Ammon's horn (tissue), 1 donor: ENCODE measurements around the gene TOGARAM1.
"Not testable (repeated sequence)": the region's sequence is repeated elsewhere in the genome, so short reads cannot be mapped to it uniquely, and the experiment has no call there.

ENCODE experiments used
- DNase-seq: peaks from one replicate; pipeline ENCODE4 v3.0.0-alpha.2; 2016; ENCODE audit warnings: low spot score

The TOGARAM1 gene

GRCh38 chr14:45044638-45045037, 82.6 kb downstream of the TOGARAM1 start:
- no peak for DNase-seq

GRCh38 chr14:45048385-45048784, 86.4 kb downstream of the TOGARAM1 start:
- DNase-seq: no peak

- peak; percentile 12 for DNase-seq
Observed at GRCh38 chr14:45051180-45051579, 89.2 kb downstream of the TOGARAM1 start.

GRCh38 chr14:45051896-45052295, 89.9 kb downstream of the TOGARAM1 start:
- DNase-seq: no peak

GRCh38 chr14:45057349-45057748, 95.4 kb downstream of the TOGARAM1 start:
- DNase-seq: no peak

GRCh38 chr14:45057881-45058364, 95.9 kb downstream of the TOGARAM1 start:
- no peak for DNase-seq

GRCh38 chr14:45060551-45060950, 98.6 kb downstream of the TOGARAM1 start:
- DNase-seq: no peak

- no peak for DNase-seq
Observed at GRCh38 chr14:45065540-45065939, 103.5 kb downstream of the TOGARAM1 start.

GRCh38 chr14:45065956-45066355, 104.0 kb downstream of the TOGARAM1 start:
- no peak for DNase-seq

- no peak for DNase-seq
Observed at GRCh38 chr14:45066667-45067066, 104.7 kb downstream of the TOGARAM1 start.

- no peak for DNase-seq
Observed at GRCh38 chr14:45068396-45068795, 106.4 kb downstream of the TOGARAM1 start.

- no peak for DNase-seq
Observed at GRCh38 chr14:45070215-45070614, 108.2 kb downstream of the TOGARAM1 start.

- DNase-seq: no peak
Observed at GRCh38 chr14:45072126-45072525, 110.1 kb downstream of the TOGARAM1 start.

- peak; percentile 42 for DNase-seq
Observed at GRCh38 chr14:45073231-45073879, 111.4 kb downstream of the TOGARAM1 start.

GRCh38 chr14:45078323-45078722, 116.3 kb downstream of the TOGARAM1 start:
- no peak for DNase-seq

GRCh38 chr14:45080416-45080968, 118.5 kb downstream of the TOGARAM1 start:
- DNase-seq: not testable (repeated sequence)

- DNase-seq: not testable (repeated sequence)
Observed at GRCh38 chr14:45081096-45081495, 119.1 kb downstream of the TOGARAM1 start.

GRCh38 chr14:45082420-45082819, 120.4 kb downstream of the TOGARAM1 start:
- no peak for DNase-seq

GRCh38 chr14:45083617-45083975, 121.6 kb downstream of the TOGARAM1 start:
- no peak for DNase-seq

GRCh38 chr14:45083976-45084722, 122.2 kb downstream of the TOGARAM1 start, which contains the start of gene PRPF39:
Gene PRPF39 (plus strand): TSS chr14:45084116. CDS start chr14:45095240, 11,124 bp downstream.
- peak; percentile 96 for DNase-seq

- no peak for DNase-seq
Observed at GRCh38 chr14:45084946-45085346, 123.0 kb downstream of the TOGARAM1 start.

GRCh38 chr14:45089813-45090212, 127.8 kb downstream of the TOGARAM1 start:
- DNase-seq: no peak

GRCh38 chr14:45091710-45092109, 129.7 kb downstream of the TOGARAM1 start:
- DNase-seq: no peak
